ENCODE results near the gene PI16. TPM values are rescaled to one million over a fixed set of nuclear protein-coding genes. Genes with fewer than 3 reads are reported as not detected.

PI16 gene
- polyA plus RNA-seq, 3 donors: 0.22 TPM; not detected in 2

- intact Hi-C loops (cut with micrococcal nuclease): no loop called here
- TF ChIP-seq, protein P1, sequence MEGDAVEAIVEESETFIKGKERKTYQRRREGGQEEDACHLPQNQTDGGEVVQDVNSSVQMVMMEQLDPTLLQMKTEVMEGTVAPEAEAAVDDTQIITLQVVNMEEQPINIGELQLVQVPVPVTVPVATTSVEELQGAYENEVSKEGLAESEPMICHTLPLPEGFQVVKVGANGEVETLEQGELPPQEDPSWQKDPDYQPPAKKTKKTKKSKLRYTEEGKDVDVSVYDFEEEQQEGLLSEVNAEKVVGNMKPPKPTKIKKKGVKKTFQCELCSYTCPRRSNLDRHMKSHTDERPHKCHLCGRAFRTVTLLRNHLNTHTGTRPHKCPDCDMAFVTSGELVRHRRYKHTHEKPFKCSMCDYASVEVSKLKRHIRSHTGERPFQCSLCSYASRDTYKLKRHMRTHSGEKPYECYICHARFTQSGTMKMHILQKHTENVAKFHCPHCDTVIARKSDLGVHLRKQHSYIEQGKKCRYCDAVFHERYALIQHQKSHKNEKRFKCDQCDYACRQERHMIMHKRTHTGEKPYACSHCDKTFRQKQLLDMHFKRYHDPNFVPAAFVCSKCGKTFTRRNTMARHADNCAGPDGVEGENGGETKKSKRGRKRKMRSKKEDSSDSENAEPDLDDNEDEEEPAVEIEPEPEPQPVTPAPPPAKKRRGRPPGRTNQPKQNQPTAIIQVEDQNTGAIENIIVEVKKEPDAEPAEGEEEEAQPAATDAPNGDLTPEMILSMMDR (IDR thresholded peaks at IDR 0.05): no peak
- no peaks in the 10 kb centered on the region for H3K4me1 Mint-ChIP-seq
- peaks cover 6 to 27% (median 22%) of the 10 kb centered on the region in 3 donors for H3K27me3 Mint-ChIP-seq (ENCODE audit: low read depth in 3 of 3)
- peaks cover 0 to 11% (median 2%) of the 10 kb centered on the region in 7 donors for H3K9me3 Mint-ChIP-seq
- Histone ChIP-seq H3K9ac (ENCODE audit: insufficient read depth, low read length, poor library complexity, severe bottlenecking) (no peak overlapping the region), H3K27ac (ENCODE audit: low read depth in 1 of 2, low read length in 2 of 2) (no peak overlapping the region), H2AFZ (ENCODE audit: insufficient read depth, low read depth, low read length, poor library complexity, severe bottlenecking) (no peak overlapping the region), H4K20me1 (ENCODE audit: insufficient read depth, low read length) (no peaks in the 10 kb centered on the region), H3K79me2 (ENCODE audit: insufficient read depth, low read length) (no peaks in the 10 kb centered on the region), H3K9me3 (replicated peaks in 1 of 2; ENCODE audit: control insufficient read depth in 1 of 2, insufficient read depth in 1 of 2, low read length in 2 of 2) (no peaks in the 10 kb centered on the region), H3K4me3 (replicated peaks in 1 of 3; ENCODE audit: low read depth in 2 of 3, low read length in 3 of 3) (no peak overlapping the region), H3K36me3 (replicated peaks in 1 of 2; ENCODE audit: control insufficient read depth in 1 of 2, insufficient read depth in 2 of 2, low read length in 2 of 2) (no peaks in the 10 kb centered on the region), H3K27me3 (ENCODE audit: control insufficient read depth in 2 of 2, insufficient read depth in 2 of 2, low read length in 2 of 2) (peaks cover 0 to 8% of the 10 kb centered on the region in 2 donors), H3K4me1 (ENCODE audit: control insufficient read depth in 1 of 2, insufficient read depth in 2 of 2, low read length in 2 of 2) (no peaks in the 10 kb centered on the region), H3K4me2 (replicated peaks; ENCODE audit: extremely low read depth, low read length, poor library complexity, severe bottlenecking) (no peak overlapping the region)
- DNase-seq: no peak
- no peak overlapping the region for H3K27ac Mint-ChIP-seq
- 95% methylated on average over 4 of the region's 5 CpGs for WGBS (ENCODE audit: insufficient coverage)
- no peaks in the 10 kb centered on the region for H3K36me3 Mint-ChIP-seq
- no peak overlapping the region for H3K4me3 Mint-ChIP-seq
These were observed 9.9 kb upstream of the PI16 start for GRCh38 chr6:36944650-36945049.

- Histone ChIP-seq H3K36me3 (replicated peaks in 1 of 2; ENCODE audit: control insufficient read depth in 1 of 2, insufficient read depth in 2 of 2, low read length in 2 of 2) (no peaks in the 10 kb centered on the region), H4K20me1 (ENCODE audit: insufficient read depth, low read length) (no peaks in the 10 kb centered on the region), H3K4me1 (ENCODE audit: control insufficient read depth in 1 of 2, insufficient read depth in 2 of 2, low read length in 2 of 2) (no peaks in the 10 kb centered on the region), H3K79me2 (ENCODE audit: insufficient read depth, low read length) (no peaks in the 10 kb centered on the region), H3K27me3 (ENCODE audit: control insufficient read depth in 2 of 2, insufficient read depth in 2 of 2, low read length in 2 of 2) (peaks cover 0 to 8% of the 10 kb centered on the region in 2 donors), H2AFZ (ENCODE audit: insufficient read depth, low read depth, low read length, poor library complexity, severe bottlenecking) (no peak overlapping the region), H3K4me2 (replicated peaks; ENCODE audit: extremely low read depth, low read length, poor library complexity, severe bottlenecking) (no peak overlapping the region), H3K27ac (ENCODE audit: low read depth in 1 of 2, low read length in 2 of 2) (no peak overlapping the region), H3K4me3 (replicated peaks in 1 of 3; ENCODE audit: low read depth in 2 of 3, low read length in 3 of 3) (no peak overlapping the region), H3K9me3 (replicated peaks in 1 of 2; ENCODE audit: control insufficient read depth in 1 of 2, insufficient read depth in 1 of 2, low read length in 2 of 2) (no peaks in the 10 kb centered on the region), H3K9ac (ENCODE audit: insufficient read depth, low read length, poor library complexity, severe bottlenecking) (no peak overlapping the region)
- TF ChIP-seq, protein P1 (IDR thresholded peaks at IDR 0.05): no peak
- peaks cover 6 to 28% (median 24%) of the 10 kb centered on the region in 3 donors for H3K27me3 Mint-ChIP-seq (ENCODE audit: low read depth in 3 of 3)
- H3K36me3 Mint-ChIP-seq: no peaks in the 10 kb centered on the region
- peak overlapping the region in 1 of 2 donors; percentile 13 for H3K4me3 Mint-ChIP-seq
- no peak for DNase-seq
- H3K27ac Mint-ChIP-seq: peak overlapping the region in 1 of 7 donors; percentile 75
- intact Hi-C loops (cut with micrococcal nuclease): no loop called here
- H3K4me1 Mint-ChIP-seq: no peaks in the 10 kb centered on the region
- no CpG with 5 or more reads among the region's 4 CpGs for WGBS (ENCODE audit: insufficient coverage)
- H3K9me3 Mint-ChIP-seq: peaks cover 0 to 11% (median 2%) of the 10 kb centered on the region in 7 donors
These were observed 9.2 kb upstream of the PI16 start for GRCh38 chr6:36945301-36945700.

Data from CD14-positive monocyte (primary cell).